WERI-Rb-1 (cell line): ENCODE measurements around the gene AMMECR1.

Source experiments
- DNase-seq: peaks from one replicate; pipeline ENCODE4 v3.0.0-alpha.2; 2020
- H3K27ac ChIP-seq: fragments of 250-450 bp; sonication (Bioruptor Pico); 2 replicates; pipeline ENCODE4 v1.5.1; 2020; ENCODE audit warnings: mild to moderate bottlenecking, moderate library complexity
- H3K27me3 ChIP-seq: fragments of 250-450 bp; sonication (Bioruptor Pico); 2 replicates; pipeline ENCODE4 v1.5.1; 2021; ENCODE audit warnings: mild to moderate bottlenecking, low read depth, moderate library complexity; ENCODE audit not compliant: insufficient read depth, severe bottlenecking
- H3K36me3 ChIP-seq: fragments of 250-450 bp; sonication (Bioruptor Pico); 2 replicates; pipeline ENCODE4 v1.5.1; 2020; ENCODE audit warnings: mild to moderate bottlenecking, moderate library complexity
- H3K4me3 ChIP-seq: 2 replicates; pipeline ENCODE4 v1.5.1; 2011; ENCODE audit warnings: low read depth, mild to moderate bottlenecking, control low read depth, low read length
- H3K9me3 ChIP-seq: fragments of 250-450 bp; sonication (Bioruptor Pico); 2 replicates; pipeline ENCODE4 v1.5.1; 2021; ENCODE audit warnings: mild to moderate bottlenecking, moderate library complexity; ENCODE audit not compliant: severe bottlenecking
- TF ChIP-seq, protein P1 (sequence below): IDR thresholded peaks from 2 replicates; pipeline ENCODE4 v1.5.1; 2011; ENCODE audit warnings: low read depth, mild to moderate bottlenecking, control low read depth, inconsistent platforms, low read length

Gene AMMECR1

DNA sequence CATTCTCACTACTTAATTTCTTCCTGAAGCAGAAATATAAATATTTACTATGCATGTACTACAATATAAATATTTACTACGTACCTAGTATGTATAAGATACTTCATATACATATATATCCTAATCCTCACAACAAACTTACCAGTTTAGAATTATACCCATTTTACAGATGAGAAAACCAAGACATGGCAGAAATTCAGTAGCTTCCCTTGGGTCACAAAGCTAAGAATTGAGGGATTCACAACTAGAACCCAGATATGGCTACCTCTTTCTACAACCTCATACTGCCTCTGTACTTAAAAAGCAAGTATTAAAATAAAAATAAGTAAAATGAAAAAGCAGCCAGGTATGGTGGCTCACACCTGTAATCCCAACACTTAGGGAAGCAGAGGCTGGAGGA lies 65.9 kb downstream of the AMMECR1 start:
- TF ChIP-seq, protein P1, sequence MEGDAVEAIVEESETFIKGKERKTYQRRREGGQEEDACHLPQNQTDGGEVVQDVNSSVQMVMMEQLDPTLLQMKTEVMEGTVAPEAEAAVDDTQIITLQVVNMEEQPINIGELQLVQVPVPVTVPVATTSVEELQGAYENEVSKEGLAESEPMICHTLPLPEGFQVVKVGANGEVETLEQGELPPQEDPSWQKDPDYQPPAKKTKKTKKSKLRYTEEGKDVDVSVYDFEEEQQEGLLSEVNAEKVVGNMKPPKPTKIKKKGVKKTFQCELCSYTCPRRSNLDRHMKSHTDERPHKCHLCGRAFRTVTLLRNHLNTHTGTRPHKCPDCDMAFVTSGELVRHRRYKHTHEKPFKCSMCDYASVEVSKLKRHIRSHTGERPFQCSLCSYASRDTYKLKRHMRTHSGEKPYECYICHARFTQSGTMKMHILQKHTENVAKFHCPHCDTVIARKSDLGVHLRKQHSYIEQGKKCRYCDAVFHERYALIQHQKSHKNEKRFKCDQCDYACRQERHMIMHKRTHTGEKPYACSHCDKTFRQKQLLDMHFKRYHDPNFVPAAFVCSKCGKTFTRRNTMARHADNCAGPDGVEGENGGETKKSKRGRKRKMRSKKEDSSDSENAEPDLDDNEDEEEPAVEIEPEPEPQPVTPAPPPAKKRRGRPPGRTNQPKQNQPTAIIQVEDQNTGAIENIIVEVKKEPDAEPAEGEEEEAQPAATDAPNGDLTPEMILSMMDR = no peak
- Histone ChIP-seq H3K36me3 (no peaks in the 10 kb centered on the region), H3K27ac (no peak overlapping the region), H3K27me3 (no peaks in the 10 kb centered on the region), H3K4me3 (no peak overlapping the region), H3K9me3 (no peaks in the 10 kb centered on the region)
- DNase-seq = no peak

DNA sequence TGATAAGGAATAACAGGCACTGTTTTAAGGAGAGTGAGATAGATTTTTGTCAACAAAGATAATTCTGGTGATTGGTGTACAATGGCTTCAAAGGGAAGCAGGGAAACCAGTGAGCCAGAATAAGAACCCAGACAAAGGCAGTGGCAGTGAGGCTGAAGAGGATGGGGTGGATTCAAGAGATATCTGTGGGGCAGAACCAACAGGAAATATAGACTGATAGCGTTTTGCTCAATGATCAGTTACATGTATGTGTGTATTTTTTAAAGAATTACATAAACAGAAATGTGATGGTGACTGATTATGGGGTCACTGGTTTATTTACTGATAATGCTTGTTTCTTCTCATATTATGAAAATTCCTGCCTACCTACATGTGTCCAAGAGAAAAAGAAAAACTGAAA lies 66.4 kb downstream of the AMMECR1 start:
- Histone ChIP-seq H3K4me3 (no peak overlapping the region), H3K9me3 (no peaks in the 10 kb centered on the region), H3K36me3 (no peaks in the 10 kb centered on the region), H3K27me3 (no peaks in the 10 kb centered on the region), H3K27ac (no peak overlapping the region)
- DNase-seq = no peak
- TF ChIP-seq, protein P1 = no peak

DNA sequence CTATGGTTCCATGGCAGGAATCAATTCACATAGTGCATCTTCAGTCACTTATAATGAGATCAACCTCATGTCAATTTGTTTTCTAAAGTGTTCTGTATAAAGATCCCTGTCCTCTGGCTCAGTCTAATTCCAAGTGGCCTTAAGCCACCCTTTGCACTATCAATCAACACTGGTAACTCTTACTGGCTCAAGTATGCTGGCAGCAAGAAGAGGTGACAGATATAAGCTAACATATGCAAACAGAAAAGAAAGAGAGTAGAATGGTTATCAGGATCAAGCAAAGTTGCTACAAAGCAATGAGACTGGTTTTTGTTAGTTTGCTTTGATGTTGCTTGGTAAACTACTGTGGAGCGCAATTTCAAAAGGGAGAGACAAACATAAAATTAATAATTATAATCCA lies 67.0 kb downstream of the AMMECR1 start:
- Histone ChIP-seq H3K9me3 (no peaks in the 10 kb centered on the region), H3K4me3 (no peak overlapping the region), H3K36me3 (no peaks in the 10 kb centered on the region), H3K27ac (no peak overlapping the region), H3K27me3 (no peaks in the 10 kb centered on the region)
- TF ChIP-seq, protein P1 = no peak
- DNase-seq = no peak

DNA sequence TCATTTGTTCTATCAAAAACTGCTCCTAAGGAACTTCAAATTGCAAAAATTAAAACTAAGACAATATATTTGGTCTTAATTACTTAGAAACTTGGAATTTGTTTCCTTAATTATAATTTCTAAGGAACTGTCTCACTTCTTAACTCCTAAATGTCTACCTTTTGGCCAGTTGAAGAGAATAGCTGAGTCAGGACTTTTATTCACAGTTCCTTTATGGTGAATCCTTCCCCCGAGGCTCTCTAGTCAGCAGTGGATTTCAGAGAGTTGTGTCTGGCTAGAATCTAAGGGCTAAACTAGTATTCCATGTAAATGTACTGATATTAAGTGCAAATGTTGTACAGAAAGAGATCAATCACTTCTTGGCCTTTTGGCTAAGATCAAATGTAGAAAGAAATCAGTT lies 69.3 kb downstream of the AMMECR1 start:
- H3K4me3 ChIP-seq = no peak overlapping the region
- no peak overlapping the region for H3K27ac ChIP-seq
- H3K27me3 ChIP-seq = no peaks in the 10 kb centered on the region
- no peaks in the 10 kb centered on the region for H3K36me3 ChIP-seq
- TF ChIP-seq, protein P1 = no peak
- DNase-seq = no peak
- no peaks in the 10 kb centered on the region for H3K9me3 ChIP-seq

DNA sequence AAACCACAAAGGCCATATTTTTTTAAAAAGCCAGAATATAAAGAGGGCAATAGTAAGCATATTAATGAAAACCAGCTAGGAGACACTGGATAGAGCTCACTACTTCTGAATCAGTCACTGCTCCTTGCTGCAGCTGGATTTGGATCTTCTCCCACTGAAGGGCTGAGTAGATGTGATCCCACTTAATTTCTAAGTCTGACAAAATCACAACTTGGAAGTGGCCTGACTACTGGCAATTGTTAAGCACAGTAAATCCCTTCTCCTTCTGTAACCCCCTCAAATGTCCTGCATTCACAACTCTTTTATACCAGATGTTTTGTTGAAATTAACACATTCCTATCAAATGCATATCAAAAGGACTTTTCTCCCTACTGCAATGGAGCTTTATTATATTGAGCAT lies 72.9 kb downstream of the AMMECR1 start:
- Histone ChIP-seq H3K27ac (no peak overlapping the region), H3K27me3 (no peaks in the 10 kb centered on the region), H3K9me3 (no peaks in the 10 kb centered on the region), H3K36me3 (no peaks in the 10 kb centered on the region), H3K4me3 (no peak overlapping the region)
- TF ChIP-seq, protein P1 = no peak
- DNase-seq = no peak

DNA sequence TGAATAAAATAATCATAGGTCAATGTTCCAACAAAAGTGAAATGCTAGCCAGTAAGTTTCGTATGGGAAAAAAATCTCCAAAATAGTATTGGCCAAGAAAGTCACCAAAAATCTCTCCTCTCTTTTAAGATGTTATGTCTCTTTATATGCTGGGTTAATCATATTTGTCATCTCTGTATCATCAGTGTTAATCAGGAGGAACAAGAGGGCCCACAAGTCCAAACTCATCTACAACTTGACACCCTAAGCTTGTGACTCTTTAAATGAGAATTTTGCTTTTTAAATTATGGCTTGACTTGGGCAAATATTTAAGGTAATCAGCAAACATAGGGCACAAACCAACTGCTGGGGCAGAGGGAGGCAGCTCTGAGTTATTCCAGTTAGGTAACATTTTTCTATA lies 75.5 kb downstream of the AMMECR1 start:
- Histone ChIP-seq H3K27ac (no peak overlapping the region), H3K36me3 (no peaks in the 10 kb centered on the region), H3K4me3 (no peak overlapping the region), H3K27me3 (no peaks in the 10 kb centered on the region), H3K9me3 (no peaks in the 10 kb centered on the region)
- TF ChIP-seq, protein P1 = no peak
- DNase-seq = no peak
